Activated naive CD4-positive, alpha-beta T cell treated with anti-CD3 and anti-CD28 coated beads, Interleukin-2, amount 50 U/mL, for 24 hours (primary cell): ENCODE data around the gene ADCY4.
"Not testable (repeated sequence)": the region's sequence is repeated elsewhere in the genome, so short reads cannot be mapped to it uniquely, and the experiment has no call there.

Experiments
- H3K27ac Mint-ChIP-seq: one replicate; pipeline ENCODE4 v1.8.0; 2021; ENCODE audit warnings: mild to moderate bottlenecking, mixed read lengths
- H3K27me3 Mint-ChIP-seq: one replicate; pipeline ENCODE4 v1.8.0; 2021; ENCODE audit warnings: mixed read lengths
- H3K36me3 Mint-ChIP-seq: one replicate; pipeline ENCODE4 v1.8.0; 2021; ENCODE audit warnings: mixed read lengths
- H3K4me1 Mint-ChIP-seq: one replicate; pipeline ENCODE4 v1.8.0; 2021; ENCODE audit warnings: mixed read lengths
- H3K4me3 Mint-ChIP-seq: one replicate; pipeline ENCODE4 v1.8.0; 2021; ENCODE audit warnings: mild to moderate bottlenecking, mixed read lengths
- H3K9me3 Mint-ChIP-seq: one replicate; pipeline ENCODE4 v1.8.0; 2021; ENCODE audit warnings: mixed read lengths

Gene ADCY4

DNA sequence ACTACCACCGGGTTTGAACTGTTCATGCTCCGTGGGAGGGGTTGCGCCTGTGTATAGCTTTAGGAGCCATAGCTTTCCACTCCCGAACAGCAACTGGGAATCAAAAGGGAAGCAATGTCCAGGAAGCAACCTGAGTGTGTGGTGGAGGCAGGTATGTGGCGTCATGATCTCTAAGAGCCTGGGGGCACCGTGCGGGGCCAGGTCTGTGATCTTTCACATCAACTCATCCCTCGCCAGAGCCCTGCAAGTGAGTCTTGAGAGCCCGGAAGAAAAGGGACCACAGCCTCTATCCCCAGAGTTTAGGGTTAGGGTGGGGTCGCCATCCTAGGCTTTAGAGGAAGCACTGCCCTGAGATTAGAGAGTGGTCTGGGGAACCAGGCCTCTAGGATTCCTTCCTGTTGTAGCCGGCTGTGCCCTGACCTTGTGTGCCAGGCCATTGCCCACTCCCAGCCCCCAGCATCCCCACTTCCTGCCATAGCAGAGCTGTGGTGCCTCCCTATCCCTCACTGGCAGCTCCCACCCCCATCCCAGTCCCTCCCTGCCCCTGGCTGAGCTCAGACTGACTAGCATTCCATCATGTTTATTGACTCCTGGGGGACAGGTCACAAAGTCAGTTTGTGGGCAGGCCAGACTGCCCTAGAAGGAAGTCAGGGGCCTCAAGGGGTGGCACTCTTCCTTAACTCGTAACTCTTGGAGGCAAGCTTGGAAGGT is 745 bp upstream of the ADCY4 start:
- Mint-ChIP-seq H3K4me3 (peak overlapping the region; percentile 49), H3K4me1 (peaks cover 38% of the 10 kb centered on the region), H3K27me3 (peaks cover 6% of the 10 kb centered on the region), H3K27ac (no peak overlapping the region), H3K9me3 (no peaks in the 10 kb centered on the region), H3K36me3 (peaks cover 4% of the 10 kb centered on the region)

- H3K9me3 Mint-ChIP-seq, result no peaks in the 10 kb centered on the region
Observed at GRCh38 chr14:24332268-24332993, 2.4 kb downstream of the ADCY4 start.

GRCh38 chr14:24331731-24332267 is 3.1 kb downstream of the ADCY4 start:
- Mint-ChIP-seq H3K27ac (peak overlapping the region; percentile 71), H3K27me3 (peaks cover 6% of the 10 kb centered on the region), H3K4me3 (peak overlapping the region; percentile 88), H3K36me3 (peaks cover 2% of the 10 kb centered on the region), H3K4me1 (peaks cover 34% of the 10 kb centered on the region), H3K9me3 (no peaks in the 10 kb centered on the region)

More at GRCh38 chr14:24332268-24332993, 2.4 kb downstream of the ADCY4 start:
- Mint-ChIP-seq H3K27ac (peak overlapping the region; percentile 71), H3K4me3 (peak overlapping the region; percentile 88), H3K4me1 (peaks cover 30% of the 10 kb centered on the region), H3K27me3 (peaks cover 6% of the 10 kb centered on the region), H3K36me3 (peaks cover 2% of the 10 kb centered on the region)

GRCh38 chr14:24330973-24331674 is 3.7 kb downstream of the ADCY4 start:
- H3K36me3 Mint-ChIP-seq, result peaks cover 2% of the 10 kb centered on the region
- H3K4me3 Mint-ChIP-seq, result no peak overlapping the region
- H3K9me3 Mint-ChIP-seq, result no peaks in the 10 kb centered on the region
- H3K4me1 Mint-ChIP-seq, result peaks cover 34% of the 10 kb centered on the region
- no peak overlapping the region for H3K27ac Mint-ChIP-seq
- peaks cover 6% of the 10 kb centered on the region for H3K27me3 Mint-ChIP-seq

DNA sequence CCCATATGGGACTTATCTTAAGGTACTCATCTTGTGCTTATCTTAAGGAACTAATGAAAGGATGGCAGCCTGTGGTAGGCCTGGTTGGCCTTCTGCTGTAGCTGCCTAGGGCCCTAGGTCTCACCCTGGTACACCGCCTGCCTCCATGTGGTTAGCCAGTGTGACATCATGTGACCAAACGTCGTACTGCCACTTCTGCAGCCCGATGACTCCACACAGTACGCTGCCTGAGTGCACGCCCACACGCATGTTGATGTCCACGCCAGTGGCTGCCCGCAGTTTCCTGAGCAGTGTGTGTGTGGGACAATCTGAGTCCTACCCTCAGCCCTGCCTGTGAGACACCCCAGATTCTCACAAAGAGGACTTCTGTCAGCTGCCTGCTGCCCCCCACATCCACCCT is 5.1 kb downstream of the ADCY4 start:
- H3K4me3 Mint-ChIP-seq, result no peak overlapping the region
- no peaks in the 10 kb centered on the region for H3K9me3 Mint-ChIP-seq
- H3K27ac Mint-ChIP-seq, result no peak overlapping the region
- peaks cover 5% of the 10 kb centered on the region for H3K27me3 Mint-ChIP-seq
- H3K4me1 Mint-ChIP-seq, result peaks cover 34% of the 10 kb centered on the region
- H3K36me3 Mint-ChIP-seq, result no peaks in the 10 kb centered on the region

DNA sequence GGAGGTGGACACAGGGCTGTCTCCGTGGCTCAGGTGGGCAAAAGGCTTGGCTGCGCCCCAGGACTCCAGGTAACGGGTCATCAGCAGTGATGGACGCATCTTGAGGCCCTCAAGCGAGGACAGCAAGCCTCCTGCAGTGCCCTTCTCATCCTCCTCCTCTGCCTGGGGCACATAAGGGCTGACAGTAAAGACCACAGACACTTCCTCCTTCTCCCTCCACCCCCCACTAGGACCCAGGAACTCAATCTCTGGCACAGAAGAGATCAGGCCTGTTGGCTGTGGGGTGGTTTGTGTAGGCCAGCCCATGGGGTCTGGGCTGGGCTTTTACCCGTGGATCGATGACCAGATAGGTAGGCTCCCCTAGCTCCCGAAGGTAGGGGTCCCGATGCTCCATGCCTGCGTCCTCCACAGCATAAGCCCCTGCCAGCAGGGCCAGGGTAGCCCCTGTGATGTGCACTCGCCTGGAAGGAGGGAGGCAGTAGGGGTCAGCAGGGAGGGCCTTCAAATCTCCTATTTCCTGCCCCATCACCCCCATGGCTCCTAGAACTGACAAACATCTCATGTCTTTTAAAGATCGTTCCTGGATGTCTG is 5.7 kb downstream of the ADCY4 start:
- no peak overlapping the region for H3K27ac Mint-ChIP-seq
- peaks cover 32% of the 10 kb centered on the region for H3K4me1 Mint-ChIP-seq
- no peaks in the 10 kb centered on the region for H3K36me3 Mint-ChIP-seq
- H3K27me3 Mint-ChIP-seq, result peaks cover 5% of the 10 kb centered on the region
- no peak overlapping the region for H3K4me3 Mint-ChIP-seq
- no peaks in the 10 kb centered on the region for H3K9me3 Mint-ChIP-seq

GRCh38 chr14:24327914-24328313 is 7.0 kb downstream of the ADCY4 start:
- peaks cover 25% of the 10 kb centered on the region for H3K4me1 Mint-ChIP-seq
- not testable (repeated sequence) for H3K4me3 Mint-ChIP-seq, H3K9me3 Mint-ChIP-seq, H3K27ac Mint-ChIP-seq, H3K27me3 Mint-ChIP-seq, H3K36me3 Mint-ChIP-seq

- Mint-ChIP-seq H3K27me3 (peaks cover 3% of the 10 kb centered on the region), H3K36me3 (no peaks in the 10 kb centered on the region), H3K9me3 (no peaks in the 10 kb centered on the region), H3K4me3 (no peak overlapping the region), H3K4me1 (peaks cover 24% of the 10 kb centered on the region), H3K27ac (no peak overlapping the region)
Observed at GRCh38 chr14:24327303-24327702, 7.6 kb downstream of the ADCY4 start.

- H3K36me3 Mint-ChIP-seq, result no peaks in the 10 kb centered on the region
- H3K4me1 Mint-ChIP-seq, result peaks cover 19% of the 10 kb centered on the region
- H3K27ac Mint-ChIP-seq, result no peak overlapping the region
- H3K27me3 Mint-ChIP-seq, result no peaks in the 10 kb centered on the region
- H3K4me3 Mint-ChIP-seq, result no peak overlapping the region
- no peaks in the 10 kb centered on the region for H3K9me3 Mint-ChIP-seq
Observed at GRCh38 chr14:24325963-24326362, 8.9 kb downstream of the ADCY4 start.

GRCh38 chr14:24325041-24325530 is 9.8 kb downstream of the ADCY4 start:
- Mint-ChIP-seq H3K36me3 (no peaks in the 10 kb centered on the region), H3K27ac (no peak overlapping the region), H3K4me1 (peaks cover 19% of the 10 kb centered on the region)

DNA sequence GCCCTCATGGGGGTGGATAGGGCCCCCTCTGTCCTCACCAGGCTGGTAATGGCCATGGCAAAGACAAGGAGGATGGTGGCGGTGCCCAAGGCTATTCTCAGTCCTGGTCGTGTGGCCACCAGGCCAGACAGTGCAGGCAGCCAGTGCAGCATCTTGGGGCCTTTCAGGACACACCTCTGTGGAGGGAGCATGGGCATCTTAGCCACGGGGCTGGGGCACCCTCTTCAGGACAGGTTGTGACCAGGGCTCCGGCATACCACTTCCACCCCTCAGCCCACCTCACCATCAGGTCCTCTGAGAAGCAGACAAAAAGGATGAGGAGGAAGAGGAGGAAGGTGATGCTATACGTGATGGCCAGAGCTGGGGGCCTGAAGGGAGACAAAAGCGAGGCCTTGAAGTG is 10.8 kb downstream of the ADCY4 start:
- Mint-ChIP-seq H3K27ac (no peak overlapping the region), H3K9me3 (no peaks in the 10 kb centered on the region), H3K4me1 (peaks cover 15% of the 10 kb centered on the region), H3K4me3 (no peak overlapping the region), H3K27me3 (no peaks in the 10 kb centered on the region), H3K36me3 (no peaks in the 10 kb centered on the region)

More at GRCh38 chr14:24325041-24325530, 9.8 kb downstream of the ADCY4 start:
- Mint-ChIP-seq H3K9me3 (no peaks in the 10 kb centered on the region), H3K4me3 (no peak overlapping the region), H3K27me3 (no peaks in the 10 kb centered on the region)

DNA sequence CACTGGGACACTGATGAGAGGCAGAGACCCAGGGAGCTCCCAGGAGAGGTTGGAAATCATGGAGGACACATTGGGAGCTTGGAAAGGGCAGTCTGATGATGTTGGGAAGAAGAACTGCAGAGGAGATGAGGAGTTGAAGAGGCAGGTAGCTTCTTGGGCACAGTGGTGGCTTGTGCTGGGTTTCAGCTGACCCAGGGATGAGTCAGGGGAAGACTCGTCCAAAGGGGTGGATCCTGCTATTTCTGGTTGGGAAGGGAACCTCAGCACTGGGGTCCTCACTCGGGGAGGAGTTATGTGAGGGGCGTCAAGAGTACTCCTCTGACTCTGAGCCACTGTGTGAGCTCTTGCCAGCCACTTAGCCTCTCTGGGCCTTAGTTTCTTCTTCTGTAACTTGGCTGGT is 11.5 kb downstream of the ADCY4 start:
- no peak overlapping the region for H3K27ac Mint-ChIP-seq
- H3K36me3 Mint-ChIP-seq, result no peaks in the 10 kb centered on the region
- no peaks in the 10 kb centered on the region for H3K9me3 Mint-ChIP-seq
- no peaks in the 10 kb centered on the region for H3K27me3 Mint-ChIP-seq
- H3K4me1 Mint-ChIP-seq, result peaks cover 10% of the 10 kb centered on the region
- no peak overlapping the region for H3K4me3 Mint-ChIP-seq

DNA sequence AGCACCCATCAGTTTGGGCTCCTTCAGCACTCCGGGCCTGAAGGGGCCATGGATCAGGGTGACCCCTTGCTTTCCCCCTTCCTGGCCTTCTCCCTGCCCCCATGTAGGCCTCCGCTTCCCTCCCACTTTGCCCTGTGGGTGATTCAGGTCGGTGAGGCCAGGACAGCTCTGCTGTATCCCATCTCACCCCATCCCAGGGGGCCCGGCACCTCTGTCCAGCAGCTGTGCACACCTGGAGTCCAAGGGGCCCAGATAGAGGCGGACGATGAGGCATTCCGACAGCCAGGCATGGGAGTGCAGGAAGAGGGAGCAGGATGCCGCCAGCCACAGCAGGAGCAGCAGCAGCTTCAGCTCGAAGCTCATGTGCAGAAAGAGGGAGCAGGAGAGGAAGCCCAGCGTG is 12.2 kb downstream of the ADCY4 start:
- Mint-ChIP-seq H3K27me3 (no peaks in the 10 kb centered on the region), H3K4me3 (no peak overlapping the region), H3K36me3 (no peaks in the 10 kb centered on the region), H3K27ac (no peak overlapping the region), H3K9me3 (no peaks in the 10 kb centered on the region), H3K4me1 (peaks cover 10% of the 10 kb centered on the region)

GRCh38 chr14:24321212-24321975 is 13.5 kb downstream of the ADCY4 start:
- H3K4me3 Mint-ChIP-seq, result no peak overlapping the region
- H3K4me1 Mint-ChIP-seq, result peaks cover 10% of the 10 kb centered on the region
- H3K27me3 Mint-ChIP-seq, result no peaks in the 10 kb centered on the region
- peaks cover 2% of the 10 kb centered on the region for H3K36me3 Mint-ChIP-seq
- no peak overlapping the region for H3K27ac Mint-ChIP-seq
- H3K9me3 Mint-ChIP-seq, result no peaks in the 10 kb centered on the region
